Sigmoid colon (tissue), 7 donors: Measurements from ENCODE around the gene SP8. TPM values are rescaled to one million over a fixed set of nuclear protein-coding genes. Genes with fewer than 3 reads are reported as not detected.

Experiments
- DNase-seq: peaks from one replicate; pipeline ENCODE4 v3.0.0-alpha.2; 2019
- H3K27ac ChIP-seq, 4 donors: fragments of 200-600 bp; sonication (generic); one replicate each; pipeline ENCODE4 v1.5.1; 2016 to 2019; ENCODE audit warnings: mild to moderate bottlenecking in 1 of 4
- H3K27me3 ChIP-seq, 3 donors: fragments of 200-600 bp; sonication (generic); one replicate each; pipeline ENCODE4 v1.5.1; 2019; ENCODE audit warnings: mild to moderate bottlenecking in 1 of 3
- H3K36me3 ChIP-seq, 4 donors: fragments of 200-600 bp; sonication (generic); one replicate each; pipeline ENCODE4 v1.5.1; 2016 to 2019
- H3K4me1 ChIP-seq, 4 donors: fragments of 200-600 bp; sonication (generic); one replicate each; pipeline ENCODE4 v1.5.1; 2017 to 2019
- H3K4me3 ChIP-seq, 4 donors: fragments of 200-600 bp; sonication (generic); one replicate each; pipeline ENCODE4 v1.5.1; 2017 to 2019; ENCODE audit warnings: mild to moderate bottlenecking in 2 of 4, moderate library complexity in 1 of 4
- H3K9me3 ChIP-seq, 4 donors: fragments of 200-600 bp in 3 of 4; sonication (generic) in 3 of 4; one replicate each; pipeline versions ENCODE4 v1.5.1 to v1.6.1; 2013 to 2019
- CTCF ChIP-seq, 4 experiments: fragments of 450-650 bp in 3 of 4; fragments of 200-600 bp in 1 of 4; IDR thresholded peaks; one replicate each; pipeline ENCODE4 v1.5.1; 2016 to 2019; ENCODE audit warnings: antibody characterized with exemption in 4 of 4, mild to moderate bottlenecking in 3 of 4, moderate library complexity in 2 of 4
- EP300 ChIP-seq, 4 donors: sonication (generic); formaldehyde crosslinking; IDR thresholded peaks; one replicate each; pipeline ENCODE4 v1.6.1; 2017; ENCODE audit warnings: antibody characterized with exemption in 4 of 4
- POLR2A ChIP-seq, 2 donors: fragments of 450-650 bp; IDR thresholded peaks; one replicate each; pipeline ENCODE4 v1.6.1; 2016; ENCODE audit warnings: antibody characterized with exemption in 2 of 2, mild to moderate bottlenecking in 2 of 2, moderate library complexity in 2 of 2
- POLR2AphosphoS5 ChIP-seq, 4 donors: sonication (generic); formaldehyde crosslinking; IDR thresholded peaks; one replicate each; pipeline ENCODE4 v1.6.1; 2017; ENCODE audit warnings: antibody characterized with exemption in 4 of 4
- WGBS, 2 donors: extraction: QIAGEN DNeasy Blood & Tissue Kit; methylation state at CpG; one replicate each; pipeline ENCODE4 v1.1.7; 2013; 5-methylcytosine and 5-hydroxymethylcytosine counted together
- intact Hi-C: fragments of 100-400 bp; cut with DNase I; formaldehyde crosslinking; loops from one replicate; pipeline ENCODE4 v1.15.1; 2023
- polyA plus RNA-seq, 3 donors: library from polyadenylated mRNA; stranded (reverse); fragments of 200-250 nt; gene quantifications; one replicate each; pipeline ENCODE4 v1.2.3, GENCODE V29; 2013
- total RNA-seq, 4 donors: library from RNA; depleted of rRNA; stranded (reverse); fragments of >200 nt; gene quantifications; one replicate each; pipeline ENCODE4 v1.1.0, GENCODE V29; 2016
- donor health status: healthy with polysubstance abuse.
- donor health status: Bipolar disorder and iron deficiency.
- donor health status: healthy.

Gene SP8
- total and polyA plus RNA-seq, 7 donors, result not detected

DNA sequence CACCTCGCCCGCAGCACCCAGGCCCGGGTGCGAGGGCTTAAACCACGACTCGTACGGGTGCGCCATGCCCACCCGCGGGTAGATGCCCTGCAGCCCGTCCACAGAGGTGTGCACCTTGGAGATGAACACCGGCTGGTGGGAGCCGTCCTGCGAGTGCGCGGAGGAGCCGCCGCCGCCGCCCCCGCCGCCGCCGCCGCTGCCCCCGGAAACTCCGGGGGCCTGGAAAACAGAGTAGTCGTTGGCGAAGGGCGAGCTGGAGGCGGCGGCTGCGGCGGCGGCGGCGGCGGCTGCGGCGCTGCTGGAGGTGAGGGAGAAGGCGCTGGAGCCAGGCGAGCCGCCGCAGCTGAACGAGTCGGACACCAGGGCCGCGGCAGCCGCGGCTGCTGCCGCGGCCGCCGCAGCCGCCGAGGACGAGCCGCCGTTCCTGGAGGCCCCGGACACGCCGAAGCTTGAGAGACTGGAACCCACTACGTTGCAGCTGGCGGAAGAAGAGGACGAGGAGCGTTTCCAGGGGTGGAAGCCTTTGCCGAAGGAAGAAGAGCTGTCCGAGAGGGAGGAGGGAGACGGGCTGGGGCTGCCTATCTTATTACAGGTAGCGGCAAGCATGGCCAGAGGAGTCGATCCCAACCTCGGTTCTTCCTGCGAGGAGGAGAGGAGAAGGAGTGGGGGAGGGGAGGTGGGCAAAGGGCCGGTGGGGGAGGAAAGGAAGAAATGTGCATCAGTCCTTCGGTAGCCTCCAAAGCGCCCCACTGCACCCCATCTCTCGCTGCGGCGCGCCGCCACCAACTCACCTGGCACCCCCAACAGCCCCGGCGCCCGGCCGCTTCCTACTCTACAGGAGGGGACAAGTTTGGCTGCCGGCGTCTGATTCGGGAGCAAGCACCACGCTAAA, 1.3 kb downstream of the SP8 start:
- intact Hi-C loops, result no loop called here
- DNase-seq, result no peak
- Histone ChIP-seq H3K4me1 (peaks cover 0 to 37% (median 34%) of the 10 kb centered on the region in 4 donors), H3K27ac (no peak overlapping the region), H3K27me3 (peaks cover 67 to 100% (median 98%) of the 10 kb centered on the region in 3 donors), H3K36me3 (no peaks in the 10 kb centered on the region), H3K9me3 (no peaks in the 10 kb centered on the region), H3K4me3 (peak overlapping the region in 2 of 4 donors; percentile 5 to 25)
- 2% methylated on average over 89 of the region's 89 CpGs for WGBS, 2 donors
- TF ChIP-seq CTCF (IDR thresholded peaks at IDR 0.05) (no peak), POLR2A (IDR thresholded peaks at IDR 0.05) (no peak), POLR2AphosphoS5 (IDR thresholded peaks at IDR 0.05) (no peak), EP300 (IDR thresholded peaks at IDR 0.05) (no peak)

GRCh38 chr7:20784388-20785156, 2.1 kb downstream of the SP8 start:
- TF ChIP-seq CTCF (IDR thresholded peaks at IDR 0.05) (no peak), POLR2AphosphoS5 (IDR thresholded peaks at IDR 0.05) (no peak), EP300 (IDR thresholded peaks at IDR 0.05) (no peak), POLR2A (IDR thresholded peaks at IDR 0.05) (no peak)
- H3K27ac ChIP-seq, result no peak overlapping the region
- peak overlapping the region in 3 of 4 donors; percentile 15 to 27 (median 25) for H3K4me3 ChIP-seq
- WGBS, 2 donors, result 4 to 18% methylated on average over 93 of the region's 93 CpGs
- H3K36me3 ChIP-seq, result no peaks in the 10 kb centered on the region
- H3K27me3 ChIP-seq, result peaks cover 60 to 100% (median 98%) of the 10 kb centered on the region in 3 donors
- H3K4me1 ChIP-seq, result peaks cover 0 to 37% (median 34%) of the 10 kb centered on the region in 4 donors
- intact Hi-C loops, result no loop called here
- no peak for DNase-seq
- no peaks in the 10 kb centered on the region for H3K9me3 ChIP-seq

DNA sequence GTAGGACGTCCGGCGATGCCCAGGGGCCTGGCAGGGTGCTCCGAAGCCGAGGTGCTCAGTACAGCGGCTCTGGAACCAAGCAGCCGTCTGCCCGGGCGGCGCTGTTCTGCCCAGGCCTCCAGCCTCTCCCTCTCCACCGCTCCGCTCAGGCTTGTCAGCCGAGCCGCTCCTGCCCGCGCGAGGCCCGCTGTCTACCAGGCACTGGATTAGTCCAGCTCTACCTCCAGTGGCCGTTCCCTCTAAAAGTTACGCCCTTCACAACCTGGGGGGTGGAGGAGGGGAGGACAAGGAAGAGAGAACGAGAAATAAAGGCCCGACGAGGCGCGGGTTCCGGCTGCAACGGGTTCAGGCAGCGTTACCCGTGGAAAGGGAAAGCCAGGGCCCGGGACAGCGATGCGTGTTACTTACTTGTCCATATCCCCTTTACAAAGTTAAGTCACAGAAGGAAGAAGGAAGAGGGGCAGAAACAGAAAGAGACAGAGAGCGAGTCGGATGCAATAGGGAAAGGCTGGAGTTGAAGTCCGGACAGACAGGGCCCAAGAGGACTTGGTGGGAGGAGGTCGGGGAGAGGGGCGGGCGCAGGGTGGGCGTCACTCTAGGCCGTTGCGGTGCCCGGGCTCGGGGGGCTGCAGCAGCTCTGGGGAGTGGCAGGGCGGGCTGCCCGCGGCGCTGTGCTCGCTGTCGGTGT, 2.8 kb downstream of the SP8 start:
- Histone ChIP-seq H3K9me3 (no peaks in the 10 kb centered on the region), H3K4me1 (peaks cover 0 to 37% (median 34%) of the 10 kb centered on the region in 4 donors), H3K36me3 (no peaks in the 10 kb centered on the region), H3K4me3 (peak overlapping the region in 3 of 4 donors; percentile 15 to 27 (median 25)), H3K27me3 (peaks cover 61 to 100% (median 98%) of the 10 kb centered on the region in 3 donors), H3K27ac (no peak overlapping the region)
- DNase-seq, result no peak
- 2 to 4% methylated on average over 49 of the region's 49 CpGs for WGBS, 2 donors
- intact Hi-C loops, result no loop called here
- TF ChIP-seq POLR2AphosphoS5 (IDR thresholded peaks at IDR 0.05) (no peak), POLR2A (IDR thresholded peaks at IDR 0.05) (no peak), CTCF (IDR thresholded peaks at IDR 0.05) (no peak), EP300 (IDR thresholded peaks at IDR 0.05) (no peak)

GRCh38 chr7:20783125-20783699, 3.5 kb downstream of the SP8 start:
- Histone ChIP-seq H3K36me3 (no peaks in the 10 kb centered on the region), H3K9me3 (no peaks in the 10 kb centered on the region), H3K4me1 (peaks cover 0 to 40% (median 38%) of the 10 kb centered on the region in 4 donors), H3K27ac (no peak overlapping the region), H3K27me3 (peaks cover 60 to 100% (median 98%) of the 10 kb centered on the region in 3 donors), H3K4me3 (no peak overlapping the region)
- DNase-seq, result no peak
- WGBS, 2 donors, result 15% methylated on average over 15 of the region's 15 CpGs
- intact Hi-C loops, result no loop called here
- TF ChIP-seq CTCF (IDR thresholded peaks at IDR 0.05) (no peak), EP300 (IDR thresholded peaks at IDR 0.05) (no peak), POLR2A (IDR thresholded peaks at IDR 0.05) (no peak), POLR2AphosphoS5 (IDR thresholded peaks at IDR 0.05) (no peak)
